ENCODE results near the gene IL17REL.

Gene IL17REL

DNA sequence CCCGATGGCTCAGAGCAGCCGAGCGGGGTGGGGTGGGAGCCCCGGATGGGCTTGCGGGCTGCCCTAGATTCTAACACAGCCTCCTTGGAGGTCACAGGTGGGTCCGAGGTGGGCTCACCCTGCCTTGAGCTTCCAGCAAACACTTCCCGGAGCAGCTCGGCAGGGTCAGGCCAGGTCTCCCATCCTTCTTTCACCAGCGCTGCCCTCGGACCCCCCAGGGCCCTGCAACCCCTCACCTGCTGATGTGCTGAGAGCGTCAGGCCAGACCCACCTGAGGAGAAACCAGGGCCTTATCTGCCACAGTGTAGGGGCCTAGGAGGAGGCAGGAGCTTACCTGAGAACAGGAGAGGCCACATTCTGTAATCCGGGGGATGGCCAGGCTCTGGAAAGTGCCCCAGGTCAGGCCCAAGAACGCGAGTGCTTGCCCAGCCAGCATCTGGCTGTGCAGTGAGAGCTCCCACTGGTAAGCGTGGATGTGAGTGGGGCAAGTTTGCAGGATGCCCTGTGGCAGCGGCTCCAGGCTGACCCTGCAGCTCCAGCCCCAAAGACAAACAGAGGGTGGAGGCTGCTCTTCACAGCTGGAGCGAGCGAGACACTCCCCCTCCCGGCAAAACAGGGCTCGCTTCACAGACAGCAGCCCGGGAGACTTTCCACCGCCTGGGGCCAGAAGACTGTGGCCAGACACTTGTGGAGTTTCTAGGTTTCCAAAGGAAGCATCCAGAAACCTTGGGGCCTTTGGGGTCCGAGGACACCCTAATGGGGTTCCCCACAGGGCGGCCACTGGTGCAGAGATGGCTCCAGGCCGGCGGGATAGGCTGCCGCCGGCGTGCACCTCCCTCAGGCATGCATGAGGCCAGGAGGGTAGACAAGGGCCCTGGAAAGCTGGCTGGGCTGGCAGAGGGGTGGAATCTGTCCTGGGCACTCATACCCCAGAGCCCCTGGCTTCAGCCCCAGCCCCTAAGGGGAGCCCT, at the start of gene IL17REL:
Gene IL17REL (minus strand): TSS at position 555 of the 971 bp plus-strand sequence. CDS start 119 bp downstream, at position 436.
- DNase-seq (ENCODE audit: low read depth in 2 of 2): no peak

- no peak for DNase-seq (ENCODE audit: low read depth in 2 of 2)
Measured at GRCh38 chr22:50061824-50062355, 49.3 kb upstream of the IL17REL start.

DNA sequence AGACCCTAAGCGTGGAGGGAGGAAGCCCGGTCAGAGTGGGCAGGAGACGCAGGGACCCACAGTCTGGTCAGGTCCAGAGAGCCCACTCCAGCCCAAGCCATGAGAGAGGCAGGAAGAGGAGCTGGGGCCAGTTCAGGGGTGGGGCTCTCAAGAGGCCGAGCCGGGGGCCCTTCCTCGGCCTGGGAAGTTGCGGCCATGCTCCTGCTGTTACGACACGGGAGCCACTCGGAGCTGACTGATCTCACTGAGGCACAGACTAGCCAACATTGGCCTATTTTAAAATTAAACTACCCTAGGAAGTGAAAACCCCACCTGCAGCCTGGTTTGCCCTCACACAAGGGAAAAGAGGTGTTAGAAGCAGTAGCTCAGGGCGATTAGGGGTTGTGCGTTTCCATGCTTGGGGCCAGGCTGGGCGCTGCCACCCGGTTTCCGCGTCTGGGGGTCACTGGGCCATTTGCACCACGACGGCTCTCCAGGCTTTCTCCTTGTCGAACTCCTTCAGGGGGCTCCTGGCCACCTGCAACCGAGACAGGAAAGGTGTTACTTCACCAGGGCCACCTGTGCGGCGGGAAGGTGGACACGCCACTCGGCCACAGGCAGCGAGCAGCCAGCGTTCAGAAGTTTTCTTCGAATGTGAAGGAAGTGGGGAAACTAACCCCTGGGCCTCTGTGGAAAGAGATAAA, 48.7 kb upstream of the IL17REL start:
- no peak for DNase-seq (ENCODE audit: low read depth in 2 of 2)

DNA sequence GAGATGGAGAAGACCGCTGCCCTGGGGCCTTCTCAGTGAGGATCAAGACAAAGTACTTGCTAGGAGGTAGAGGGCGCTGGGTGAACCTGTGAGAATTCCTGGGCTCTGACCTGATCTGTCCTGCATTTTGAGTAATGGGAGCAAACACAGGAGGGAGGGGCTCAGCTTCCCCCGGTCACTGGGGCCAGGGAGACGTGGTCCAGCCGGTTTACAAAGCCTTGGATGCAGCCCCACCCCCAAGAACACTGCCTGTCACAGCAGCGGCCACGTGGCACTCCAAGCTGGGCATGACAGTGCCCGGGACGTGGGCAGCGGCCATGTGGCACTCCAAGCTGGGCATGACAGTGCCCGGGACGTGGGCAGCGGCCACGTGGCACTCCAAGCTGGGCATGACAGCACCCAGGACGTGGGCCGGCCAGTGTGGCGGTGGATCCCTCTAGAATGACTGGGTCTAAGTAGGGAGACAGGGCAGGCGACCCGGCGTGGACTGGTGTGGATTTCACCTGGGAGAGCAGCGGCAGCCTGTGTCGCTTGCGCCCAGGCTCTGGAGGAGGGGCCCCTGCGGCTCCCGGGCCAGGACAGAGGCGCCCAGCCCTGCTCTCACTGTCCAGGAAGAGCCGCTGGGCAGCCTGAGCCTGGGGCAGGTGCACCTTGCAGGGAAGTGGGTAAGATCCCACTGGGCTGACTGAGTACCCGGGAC, 48.0 kb upstream of the IL17REL start:
- no peak for DNase-seq (ENCODE audit: low read depth in 2 of 2)

DNA sequence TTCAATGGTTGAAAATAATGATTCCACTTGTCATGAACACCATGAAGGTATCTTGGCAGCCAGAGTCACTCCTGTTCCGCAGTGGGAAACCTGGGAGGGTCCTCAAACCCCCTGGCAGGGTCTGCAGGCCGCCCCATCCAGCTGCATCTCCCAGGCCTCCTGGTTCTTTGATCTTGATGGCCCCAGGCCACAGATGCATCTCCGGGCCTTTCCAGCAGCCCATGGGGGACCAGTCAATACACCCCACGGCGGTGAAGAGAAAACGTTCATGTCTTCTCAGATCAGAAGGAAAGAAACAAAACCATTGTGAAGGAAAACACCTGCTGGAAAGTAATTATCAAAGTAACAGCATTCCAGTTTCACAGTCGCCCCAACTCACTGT, 47.3 kb upstream of the IL17REL start:
- DNase-seq (ENCODE audit: low read depth in 2 of 2): no peak

DNA sequence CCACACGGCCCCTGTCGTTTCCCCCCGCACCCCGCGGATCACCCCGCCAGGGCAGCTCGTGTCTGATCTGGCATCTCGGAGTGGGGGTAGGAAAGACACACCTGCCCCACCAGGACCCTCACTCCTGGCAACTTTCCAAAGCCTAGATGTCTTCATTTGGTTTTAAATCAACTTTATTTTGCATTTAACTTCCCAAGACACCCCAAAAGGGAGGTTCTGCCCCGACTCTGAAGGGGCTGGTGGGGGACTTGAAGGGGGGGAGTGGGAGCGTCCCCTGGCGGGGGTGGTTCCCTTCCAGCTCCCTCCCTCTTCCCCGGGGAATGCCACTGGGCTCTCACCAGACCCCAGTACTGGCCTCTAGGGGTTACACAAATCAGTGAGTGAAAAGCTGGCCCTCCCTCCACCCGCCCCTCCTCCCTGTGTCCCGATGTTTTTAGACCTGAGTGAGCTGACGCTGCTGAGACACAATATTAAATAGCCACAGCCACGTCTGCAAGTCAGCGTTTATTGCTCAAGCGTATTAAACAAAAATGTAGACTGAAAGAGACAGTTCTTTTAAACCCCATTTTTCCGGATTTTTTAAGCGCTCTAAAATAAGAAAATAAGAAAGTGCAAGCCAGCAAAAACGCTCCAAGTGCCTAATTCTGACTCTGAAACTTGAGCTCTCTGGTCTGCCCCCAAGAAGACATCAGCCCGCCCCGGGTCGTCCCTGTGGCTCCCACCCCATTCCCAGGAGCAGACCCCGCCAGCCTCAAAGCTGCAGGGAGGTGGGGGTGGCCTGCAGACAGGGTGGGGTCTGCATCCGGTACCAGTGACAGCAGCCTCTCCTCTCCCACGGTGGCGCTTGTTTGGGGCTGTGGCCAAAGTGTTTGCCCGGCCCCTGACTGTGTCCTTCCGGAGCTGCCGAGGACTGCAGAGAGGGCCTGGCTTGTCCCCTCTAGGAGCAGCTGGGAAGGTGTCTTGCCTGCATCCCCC, 46.6 kb upstream of the IL17REL start:
- no peak for DNase-seq (ENCODE audit: low read depth in 2 of 2)

- DNase-seq (ENCODE audit: low read depth in 2 of 2): no peak
Measured at GRCh38 chr22:50058061-50058905, 45.7 kb upstream of the IL17REL start, which contains the start of gene TTLL8. Gene TTLL8, minus strand, starts transcription at chr22:50058298.

DNA sequence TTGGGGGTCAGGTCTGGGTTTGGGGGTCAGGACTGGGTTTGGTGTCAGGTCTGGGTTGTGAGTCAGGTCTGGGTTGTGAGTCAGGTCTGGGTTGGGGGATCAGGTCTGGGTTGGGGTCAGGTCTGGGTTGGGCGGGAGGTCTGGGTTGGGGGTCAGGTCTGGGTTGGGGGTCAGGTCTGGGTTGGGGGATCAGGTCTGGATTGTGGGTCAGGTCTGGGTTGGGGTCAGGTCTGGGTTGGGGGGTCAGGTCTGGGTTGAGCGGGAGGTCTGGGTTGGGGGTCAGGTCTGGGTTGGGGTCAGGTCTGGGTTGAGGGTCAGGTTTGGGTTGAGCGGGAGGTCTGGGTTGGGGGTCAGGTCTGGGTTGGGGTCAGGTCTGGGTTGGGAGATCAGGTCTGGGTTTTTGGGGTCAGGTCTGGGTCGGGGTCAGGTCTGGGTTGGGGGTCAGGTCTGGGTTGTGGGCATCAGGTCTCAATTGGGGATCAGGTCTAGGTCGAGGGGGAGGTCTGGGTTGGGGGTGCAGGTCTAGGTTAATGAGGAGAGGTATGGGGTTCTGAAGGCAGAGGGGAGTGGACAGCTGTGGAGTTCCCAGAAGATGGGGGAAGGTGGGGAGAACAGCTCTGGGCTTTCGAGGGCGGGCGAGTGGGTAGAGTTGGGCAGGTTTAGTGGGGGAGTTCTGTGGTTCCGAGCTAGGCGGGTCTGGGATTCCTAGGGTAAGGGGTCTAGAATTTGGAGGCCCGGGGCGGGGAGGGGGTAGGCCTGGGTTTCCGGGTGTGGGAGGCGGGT, 44.9 kb upstream of the IL17REL start:
- DNase-seq (ENCODE audit: low read depth in 2 of 2): no peak

DNA sequence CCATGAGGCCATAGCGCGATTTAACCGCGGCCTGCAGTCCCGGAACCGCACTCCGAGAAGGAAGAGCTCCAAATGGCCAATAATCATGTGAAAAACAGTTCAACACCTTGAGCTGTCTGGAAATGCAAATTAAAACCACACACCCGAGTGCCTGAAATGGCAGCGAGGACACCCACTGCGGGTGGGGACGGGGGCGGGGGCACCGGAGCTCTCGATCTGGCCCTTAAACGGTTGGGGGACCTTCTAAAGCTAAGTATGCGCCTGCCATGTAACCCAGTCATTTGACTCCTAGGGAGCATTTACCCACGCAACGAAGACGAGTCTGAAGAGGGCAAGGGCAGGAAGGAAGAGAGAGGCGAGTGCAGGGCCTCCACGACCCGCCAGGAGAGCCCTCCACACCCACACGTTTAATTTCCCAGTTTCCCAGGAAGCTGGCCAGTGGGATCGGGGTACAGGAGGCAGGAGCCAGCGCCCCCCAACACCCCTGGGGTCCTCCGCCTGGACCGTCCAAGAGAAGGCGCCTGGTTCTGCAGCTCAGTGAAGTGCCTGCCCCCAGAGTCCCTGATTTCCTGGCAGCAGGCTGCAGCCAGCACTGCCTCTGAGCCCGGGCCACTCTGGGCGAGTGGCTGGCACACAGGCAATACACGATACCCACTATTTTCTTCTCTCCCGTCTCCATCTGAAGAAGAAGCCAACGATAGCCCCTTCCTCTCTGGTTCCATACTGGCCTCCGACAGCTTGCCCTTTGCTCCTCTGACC, 43.8 kb upstream of the IL17REL start:
- no peak for DNase-seq (ENCODE audit: low read depth in 2 of 2)

GRCh38 chr22:50053861-50054260, 41.3 kb upstream of the IL17REL start:
- DNase-seq (ENCODE audit: low read depth in 2 of 2): no peak

GRCh38 chr22:50051930-50052329, 39.4 kb upstream of the IL17REL start:
- no peak for DNase-seq (ENCODE audit: low read depth in 2 of 2)

GRCh38 chr22:50049299-50050195, 37.0 kb upstream of the IL17REL start:
- no peak for DNase-seq (ENCODE audit: low read depth in 2 of 2)

DNA sequence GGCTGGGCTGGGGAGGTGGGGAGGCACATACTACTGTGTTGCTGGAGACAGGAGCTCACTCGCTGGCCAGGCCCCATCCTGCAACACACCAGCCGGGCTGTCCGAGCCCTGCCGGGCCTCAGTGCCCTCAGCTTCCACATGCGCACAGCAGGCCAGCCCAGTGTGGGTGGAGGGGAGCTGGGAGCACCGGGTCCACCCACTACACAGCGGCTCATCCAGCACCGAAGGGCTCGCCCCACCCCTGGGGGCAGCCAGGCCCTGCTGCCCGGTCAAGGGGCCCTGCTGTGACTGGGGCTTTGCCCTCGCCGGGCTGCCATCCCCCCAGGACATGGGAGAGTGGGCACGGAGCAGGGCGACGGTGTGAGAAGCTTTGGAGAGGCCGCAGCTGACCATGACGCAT, 36.3 kb upstream of the IL17REL start:
- DNase-seq (ENCODE audit: low read depth in 2 of 2): no peak

DNA sequence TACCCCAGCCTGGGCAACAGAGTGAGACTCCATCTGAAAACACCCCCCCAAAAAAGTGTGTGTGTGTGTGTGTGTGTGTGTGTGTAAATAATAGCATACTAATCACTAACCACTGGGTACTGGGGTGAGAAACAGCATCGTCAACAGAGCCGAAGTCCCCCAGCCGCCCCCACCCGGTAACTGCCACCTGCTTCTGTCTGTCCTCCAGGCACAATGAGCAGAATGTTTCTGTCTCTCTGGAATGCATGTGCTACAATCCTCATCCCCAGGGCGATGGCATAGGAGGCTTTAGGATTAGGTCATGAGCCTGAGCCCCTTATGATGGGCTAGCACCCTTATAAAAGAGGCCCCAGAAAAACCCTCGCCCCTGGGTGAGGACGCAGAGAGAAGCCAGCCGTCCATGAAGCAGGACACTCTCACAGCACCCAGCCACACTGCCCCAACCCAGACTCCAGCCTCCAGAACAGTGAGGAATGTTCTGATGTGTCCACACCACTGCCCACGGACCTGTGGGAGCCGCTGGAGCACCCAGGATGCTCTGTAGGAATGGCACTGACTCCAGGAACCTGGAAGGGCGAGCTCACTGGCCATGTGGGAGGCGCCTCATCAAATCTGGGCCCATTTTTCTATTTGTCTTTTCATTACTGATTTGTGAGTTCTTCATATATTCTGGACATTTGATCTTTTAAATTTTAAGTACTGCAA, 35.6 kb upstream of the IL17REL start:
- DNase-seq (ENCODE audit: low read depth in 2 of 2): no peak

GRCh38 chr22:50047346-50047745, 34.8 kb upstream of the IL17REL start:
- DNase-seq (ENCODE audit: low read depth in 2 of 2): no peak

GRCh38 chr22:50046481-50047245, 34.1 kb upstream of the IL17REL start:
- no peak for DNase-seq (ENCODE audit: low read depth in 2 of 2)

Measured in stimulated activated CD8-positive, alpha-beta memory T cell treated with anti-CD3 and anti-CD28 coated beads, Interleukin-2, amount 100 ng/mL, for 1 hour (primary cell).